ENCODE measurements around the gene STK38L. TPM values are rescaled to one million over a fixed set of nuclear protein-coding genes. Genes with fewer than 3 reads are reported as not detected.

Gene STK38L
- total and polyA plus RNA-seq, 10 of the 15 experiments (the other 5 are each of a cell fraction or from before 2014, with no cell fraction given), result 43.0 to 154 (median 115) TPM

- TF ChIP-seq ZNF24 (IDR thresholded peaks at IDR 0.05) (peak; percentile 40; the same call in 1 of the 2 replicates), SIX5 (IDR thresholded peaks at IDR 0.05; ENCODE audit: low read depth, low read length, severe bottlenecking) (no peak), BCL11A (IDR thresholded peaks at IDR 0.05; ENCODE audit: low read depth, low read length) (no peak), BHLHE40 (IDR thresholded peaks at IDR 0.05; ENCODE audit: borderline replicate concordance in 1 of 2, low read depth in 2 of 2, low read length in 1 of 2) (peak; percentile 90 to 92), RUNX3 (IDR thresholded peaks at IDR 0.05; ENCODE audit: low read length) (no peak), E4F1 (IDR thresholded peaks at IDR 0.05; ENCODE audit: borderline replicate concordance, partially characterized antibody) (no peak), SKIL (IDR thresholded peaks at IDR 0.05; ENCODE audit: low read depth, poor library complexity, severe bottlenecking) (peak; percentile 41), ATF7 (IDR thresholded peaks at IDR 0.05; ENCODE audit: low read depth) (peak; percentile 38; the same call in 1 of the 2 replicates), SMAD5 (IDR thresholded peaks at IDR 0.05; ENCODE audit: low read depth) (no peak), IKZF2 (IDR thresholded peaks at IDR 0.05) (no peak), SRF (IDR thresholded peaks at IDR 0.05; ENCODE audit: low read depth in 2 of 2, low read length in 2 of 2) (no peak), TAF1 (IDR thresholded peaks at IDR 0.05; ENCODE audit: borderline replicate concordance, low read depth, low read length) (no peak), SUZ12 (IDR thresholded peaks at IDR 0.05; ENCODE audit: unreplicated experiment) (no peak), MAX (IDR thresholded peaks at IDR 0.05; ENCODE audit: low read depth, low read length) (no peak), ZNF217 (IDR thresholded peaks at IDR 0.05) (peak; percentile 65; the same call in 1 of the 2 replicates), EP300 (IDR thresholded peaks at IDR 0.05; ENCODE audit: borderline replicate concordance in 1 of 2, control insufficient read depth in 1 of 2, low read depth in 2 of 2, low read length in 2 of 2) (peak; percentile 24 to 28; a peak in 1 of 4 replicates), ETV6 (conservative IDR thresholded peaks at IDR 0.05 in 1 of 2, IDR thresholded peaks at IDR 0.05 in 1 of 2; ENCODE audit: borderline replicate concordance in 1 of 2, low read depth in 1 of 2) (no peak), RELB (IDR thresholded peaks at IDR 0.05; ENCODE audit: low read depth) (no peak), MEF2B (IDR thresholded peaks at IDR 0.05; ENCODE audit: partially characterized antibody, poor library complexity, severe bottlenecking) (peak; percentile 70), MTA2 (IDR thresholded peaks at IDR 0.05; ENCODE audit: low read depth) (peak; percentile 74; the same call in 1 of the 2 replicates), BCL3 (IDR thresholded peaks at IDR 0.05; ENCODE audit: borderline replicate concordance, insufficient read depth, low read depth, low read length, poor library complexity, severe bottlenecking) (no peak)
Observed at GRCh38 chr12:27334042-27334720, 90.1 kb downstream of the STK38L start (continued).

Measured in GM12878 (cell line).